Measurements from ENCODE around the gene SKP1.

The SKP1 gene

GRCh38 chr5:134204575-134204974 is 27.8 kb upstream of the SKP1 start:
- H3K9ac ChIP-seq (ENCODE audit: low read depth, low read length), result no peak overlapping the region
- no peak overlapping the region for H3K4me3 ChIP-seq (ENCODE audit: low read depth, low read length)
- H3K36me3 ChIP-seq (ENCODE audit: control insufficient read depth, insufficient read depth, low read length), result peaks cover 21% of the 10 kb centered on the region
- no peaks in the 10 kb centered on the region for H3K27me3 ChIP-seq (ENCODE audit: control insufficient read depth, insufficient read depth, low read length)
- H3K9me3 ChIP-seq (ENCODE audit: control insufficient read depth, insufficient read depth, low read length), result no peaks in the 10 kb centered on the region
- H3K4me1 ChIP-seq (ENCODE audit: control insufficient read depth, insufficient read depth, low read length), result no peaks in the 10 kb centered on the region

- Histone ChIP-seq H3K9ac (ENCODE audit: low read depth, low read length) (no peak overlapping the region), H3K27me3 (ENCODE audit: control insufficient read depth, insufficient read depth, low read length) (no peaks in the 10 kb centered on the region), H3K4me3 (ENCODE audit: low read depth, low read length) (no peak overlapping the region), H3K9me3 (ENCODE audit: control insufficient read depth, insufficient read depth, low read length) (no peaks in the 10 kb centered on the region), H3K4me1 (ENCODE audit: control insufficient read depth, insufficient read depth, low read length) (no peaks in the 10 kb centered on the region), H3K36me3 (ENCODE audit: control insufficient read depth, insufficient read depth, low read length) (peaks cover 21% of the 10 kb centered on the region)
Measured at GRCh38 chr5:134203630-134204029, 26.9 kb upstream of the SKP1 start.

GRCh38 chr5:134195666-134196065 is 18.9 kb upstream of the SKP1 start:
- Histone ChIP-seq H3K27me3 (ENCODE audit: control insufficient read depth, insufficient read depth, low read length) (no peaks in the 10 kb centered on the region), H3K9me3 (ENCODE audit: control insufficient read depth, insufficient read depth, low read length) (no peaks in the 10 kb centered on the region), H3K36me3 (ENCODE audit: control insufficient read depth, insufficient read depth, low read length) (peaks cover 15% of the 10 kb centered on the region), H3K4me1 (ENCODE audit: control insufficient read depth, insufficient read depth, low read length) (no peaks in the 10 kb centered on the region), H3K4me3 (ENCODE audit: low read depth, low read length) (no peak overlapping the region), H3K9ac (ENCODE audit: low read depth, low read length) (no peak overlapping the region)

GRCh38 chr5:134189031-134189430 is 12.3 kb upstream of the SKP1 start:
- no peaks in the 10 kb centered on the region for H3K9me3 ChIP-seq (ENCODE audit: control insufficient read depth, insufficient read depth, low read length)
- no peak overlapping the region for H3K4me3 ChIP-seq (ENCODE audit: low read depth, low read length)
- H3K36me3 ChIP-seq (ENCODE audit: control insufficient read depth, insufficient read depth, low read length), result no peaks in the 10 kb centered on the region
- no peaks in the 10 kb centered on the region for H3K27me3 ChIP-seq (ENCODE audit: control insufficient read depth, insufficient read depth, low read length)
- peaks cover 2% of the 10 kb centered on the region for H3K4me1 ChIP-seq (ENCODE audit: control insufficient read depth, insufficient read depth, low read length)
- no peak overlapping the region for H3K9ac ChIP-seq (ENCODE audit: low read depth, low read length)

- Histone ChIP-seq H3K4me1 (ENCODE audit: control insufficient read depth, insufficient read depth, low read length) (peaks cover 2% of the 10 kb centered on the region), H3K27me3 (ENCODE audit: control insufficient read depth, insufficient read depth, low read length) (no peaks in the 10 kb centered on the region), H3K36me3 (ENCODE audit: control insufficient read depth, insufficient read depth, low read length) (no peaks in the 10 kb centered on the region), H3K9ac (ENCODE audit: low read depth, low read length) (no peak overlapping the region), H3K4me3 (ENCODE audit: low read depth, low read length) (no peak overlapping the region), H3K9me3 (ENCODE audit: control insufficient read depth, insufficient read depth, low read length) (no peaks in the 10 kb centered on the region)
Measured at GRCh38 chr5:134188092-134188491, 11.3 kb upstream of the SKP1 start.

GRCh38 chr5:134184155-134185135 is 7.7 kb upstream of the SKP1 start:
- Histone ChIP-seq H3K9me3 (ENCODE audit: control insufficient read depth, insufficient read depth, low read length) (no peaks in the 10 kb centered on the region), H3K36me3 (ENCODE audit: control insufficient read depth, insufficient read depth, low read length) (no peaks in the 10 kb centered on the region), H3K4me3 (ENCODE audit: low read depth, low read length) (no peak overlapping the region), H3K27me3 (ENCODE audit: control insufficient read depth, insufficient read depth, low read length) (no peaks in the 10 kb centered on the region), H3K9ac (ENCODE audit: low read depth, low read length) (no peak overlapping the region), H3K4me1 (ENCODE audit: control insufficient read depth, insufficient read depth, low read length) (peaks cover 2% of the 10 kb centered on the region)

GRCh38 chr5:134183481-134183880 is 6.7 kb upstream of the SKP1 start:
- H3K27me3 ChIP-seq (ENCODE audit: control insufficient read depth, insufficient read depth, low read length), result no peaks in the 10 kb centered on the region
- no peaks in the 10 kb centered on the region for H3K9me3 ChIP-seq (ENCODE audit: control insufficient read depth, insufficient read depth, low read length)
- H3K4me3 ChIP-seq (ENCODE audit: low read depth, low read length), result no peak overlapping the region
- peaks cover 2% of the 10 kb centered on the region for H3K4me1 ChIP-seq (ENCODE audit: control insufficient read depth, insufficient read depth, low read length)
- no peak overlapping the region for H3K9ac ChIP-seq (ENCODE audit: low read depth, low read length)
- H3K36me3 ChIP-seq (ENCODE audit: control insufficient read depth, insufficient read depth, low read length), result no peaks in the 10 kb centered on the region

- Histone ChIP-seq H3K27me3 (ENCODE audit: control insufficient read depth, insufficient read depth, low read length) (no peaks in the 10 kb centered on the region), H3K4me1 (ENCODE audit: control insufficient read depth, insufficient read depth, low read length) (peaks cover 4% of the 10 kb centered on the region), H3K9me3 (ENCODE audit: control insufficient read depth, insufficient read depth, low read length) (no peaks in the 10 kb centered on the region), H3K9ac (ENCODE audit: low read depth, low read length) (peak overlapping the region; percentile 81), H3K36me3 (ENCODE audit: control insufficient read depth, insufficient read depth, low read length) (peaks cover 4% of the 10 kb centered on the region), H3K4me3 (ENCODE audit: low read depth, low read length) (peak overlapping the region; percentile 89)
Measured at GRCh38 chr5:134178096-134178419, 1.3 kb upstream of the SKP1 start.

- H3K4me1 ChIP-seq (ENCODE audit: control insufficient read depth, insufficient read depth, low read length), result peaks cover 4% of the 10 kb centered on the region
- H3K4me3 ChIP-seq (ENCODE audit: low read depth, low read length), result peak overlapping the region; percentile 89
- H3K9me3 ChIP-seq (ENCODE audit: control insufficient read depth, insufficient read depth, low read length), result no peaks in the 10 kb centered on the region
- peaks cover 4% of the 10 kb centered on the region for H3K36me3 ChIP-seq (ENCODE audit: control insufficient read depth, insufficient read depth, low read length)
- H3K9ac ChIP-seq (ENCODE audit: low read depth, low read length), result peak overlapping the region; percentile 81
- no peaks in the 10 kb centered on the region for H3K27me3 ChIP-seq (ENCODE audit: control insufficient read depth, insufficient read depth, low read length)
Measured at GRCh38 chr5:134177369-134178095, 782 bp upstream of the SKP1 start.

GRCh38 chr5:134175921-134176510 is 734 bp downstream of the SKP1 start:
- H3K4me3 ChIP-seq (ENCODE audit: low read depth, low read length), result peak overlapping the region; percentile 89
- H3K9ac ChIP-seq (ENCODE audit: low read depth, low read length), result peak overlapping the region; percentile 81
- peaks cover 4% of the 10 kb centered on the region for H3K4me1 ChIP-seq (ENCODE audit: control insufficient read depth, insufficient read depth, low read length)

GRCh38 chr5:134174841-134175839 is 1.6 kb downstream of the SKP1 start:
- Histone ChIP-seq H3K9me3 (ENCODE audit: control insufficient read depth, insufficient read depth, low read length) (no peaks in the 10 kb centered on the region), H3K27me3 (ENCODE audit: control insufficient read depth, insufficient read depth, low read length) (no peaks in the 10 kb centered on the region), H3K36me3 (ENCODE audit: control insufficient read depth, insufficient read depth, low read length) (peaks cover 19% of the 10 kb centered on the region), H3K4me1 (ENCODE audit: control insufficient read depth, insufficient read depth, low read length) (peaks cover 4% of the 10 kb centered on the region), H3K9ac (ENCODE audit: low read depth, low read length) (peak overlapping the region; percentile 81), H3K4me3 (ENCODE audit: low read depth, low read length) (peak overlapping the region; percentile 89)

More at GRCh38 chr5:134175921-134176510, 734 bp downstream of the SKP1 start:
- Histone ChIP-seq H3K9me3 (ENCODE audit: control insufficient read depth, insufficient read depth, low read length) (no peaks in the 10 kb centered on the region), H3K36me3 (ENCODE audit: control insufficient read depth, insufficient read depth, low read length) (peaks cover 11% of the 10 kb centered on the region), H3K27me3 (ENCODE audit: control insufficient read depth, insufficient read depth, low read length) (no peaks in the 10 kb centered on the region)

Data from iPS-15b (cell line).